ENCODE measurements around the gene TMEM59L.

- no peak for TF ChIP-seq CTCF (IDR thresholded peaks at IDR 0.05)
- TF ChIP-seq POLR2A (IDR thresholded peaks at IDR 0.05), result no peak
These were observed 34.7 kb downstream of the TMEM59L start for GRCh38 chr19:18647371-18647767.
